Neural cell (in vitro differentiated cells): ENCODE data around the gene RNASE2.

Experiments
- CTCF ChIP-seq: fragments of 450-650 bp; IDR thresholded peaks from 2 replicates; pipeline ENCODE4 v1.5.1; 2014; ENCODE audit warnings: antibody characterized with exemption, mild to moderate bottlenecking, moderate library complexity; ENCODE audit not compliant: poor library complexity, severe bottlenecking
- EP300 ChIP-seq: fragments of 450-650 bp; conservative IDR thresholded peaks from 2 replicates; pipeline ENCODE4 v1.6.1; 2014; ENCODE audit warnings: antibody characterized with exemption, mild to moderate bottlenecking, moderate library complexity; ENCODE audit not compliant: poor library complexity, severe bottlenecking
- EZH2 ChIP-seq: fragments of 200-600, 300-800 bp; shearing (Covaris generic), sonication (generic); IDR thresholded peaks from 2 replicates; pipeline ENCODE4 v1.6.1; 2014; ENCODE audit warnings: antibody characterized with exemption, low read length, borderline replicate concordance, mild to moderate bottlenecking; ENCODE audit not compliant: insufficient read depth, poor library complexity, severe bottlenecking
- MXI1 ChIP-seq: fragments of 450-650 bp; conservative IDR thresholded peaks from 2 replicates; pipeline ENCODE4 v1.6.1; 2014; ENCODE audit warnings: antibody characterized with exemption, mild to moderate bottlenecking; ENCODE audit not compliant: poor library complexity, severe bottlenecking
- POLR2AphosphoS5 ChIP-seq: IDR thresholded peaks from 2 replicates; pipeline ENCODE4 v1.6.1; 2012
- TAF1 ChIP-seq: IDR thresholded peaks from 2 replicates; pipeline ENCODE4 v1.6.1; 2012; ENCODE audit warnings: low read depth

GRCh38 chr14:20970647-20970982 is 15.3 kb downstream of the RNASE2 start:
- TF ChIP-seq EZH2, result no peak
- no peak for TF ChIP-seq POLR2AphosphoS5
- no peak for TF ChIP-seq CTCF
- no peak for TF ChIP-seq MXI1
- TF ChIP-seq EP300, result no peak
- no peak for TF ChIP-seq TAF1
